ENCODE measurements around the gene DCDC1.

DNA sequence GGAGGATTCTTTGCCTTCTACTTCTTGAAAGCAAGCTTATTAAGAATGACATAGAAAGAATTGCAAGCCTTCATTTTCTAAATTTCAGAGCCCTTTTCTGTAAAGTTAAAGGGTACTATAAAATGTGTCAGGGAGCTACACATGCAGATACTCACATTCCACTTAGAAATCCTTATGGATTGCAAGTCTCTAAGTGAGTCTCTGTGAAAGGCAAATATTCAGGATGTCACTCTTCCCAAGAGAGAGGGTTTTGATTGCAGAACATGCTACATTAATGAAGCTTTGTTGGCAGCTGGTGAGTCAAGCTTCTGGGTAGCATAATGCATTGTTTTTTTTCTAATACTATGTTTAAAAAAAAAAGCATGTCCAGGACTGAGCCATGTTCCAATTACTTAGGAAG is 369.2 kb downstream of the DCDC1 start:
- TF ChIP-seq SP1 (CRISPR knock-in tag; conservative IDR thresholded peaks at IDR 0.05) (no peak), GABPB1 (CRISPR knock-in tag; IDR thresholded peaks at IDR 0.05) (no peak), CBFB (CRISPR knock-in tag; IDR thresholded peaks at IDR 0.05; ENCODE audit: low read depth) (no peak), CREB1 (CRISPR knock-in tag; IDR thresholded peaks at IDR 0.05) (no peak), ZNF138 (CRISPR knock-in tag; conservative IDR thresholded peaks at IDR 0.05) (no peak), FOXP1 (CRISPR knock-in tag; IDR thresholded peaks at IDR 0.05; ENCODE audit: borderline replicate concordance) (no peak)
- TF ChIP-seq, protein P1, sequence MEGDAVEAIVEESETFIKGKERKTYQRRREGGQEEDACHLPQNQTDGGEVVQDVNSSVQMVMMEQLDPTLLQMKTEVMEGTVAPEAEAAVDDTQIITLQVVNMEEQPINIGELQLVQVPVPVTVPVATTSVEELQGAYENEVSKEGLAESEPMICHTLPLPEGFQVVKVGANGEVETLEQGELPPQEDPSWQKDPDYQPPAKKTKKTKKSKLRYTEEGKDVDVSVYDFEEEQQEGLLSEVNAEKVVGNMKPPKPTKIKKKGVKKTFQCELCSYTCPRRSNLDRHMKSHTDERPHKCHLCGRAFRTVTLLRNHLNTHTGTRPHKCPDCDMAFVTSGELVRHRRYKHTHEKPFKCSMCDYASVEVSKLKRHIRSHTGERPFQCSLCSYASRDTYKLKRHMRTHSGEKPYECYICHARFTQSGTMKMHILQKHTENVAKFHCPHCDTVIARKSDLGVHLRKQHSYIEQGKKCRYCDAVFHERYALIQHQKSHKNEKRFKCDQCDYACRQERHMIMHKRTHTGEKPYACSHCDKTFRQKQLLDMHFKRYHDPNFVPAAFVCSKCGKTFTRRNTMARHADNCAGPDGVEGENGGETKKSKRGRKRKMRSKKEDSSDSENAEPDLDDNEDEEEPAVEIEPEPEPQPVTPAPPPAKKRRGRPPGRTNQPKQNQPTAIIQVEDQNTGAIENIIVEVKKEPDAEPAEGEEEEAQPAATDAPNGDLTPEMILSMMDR (IDR thresholded peaks at IDR 0.05) = no peak
- TF ChIP-seq, protein P2, sequence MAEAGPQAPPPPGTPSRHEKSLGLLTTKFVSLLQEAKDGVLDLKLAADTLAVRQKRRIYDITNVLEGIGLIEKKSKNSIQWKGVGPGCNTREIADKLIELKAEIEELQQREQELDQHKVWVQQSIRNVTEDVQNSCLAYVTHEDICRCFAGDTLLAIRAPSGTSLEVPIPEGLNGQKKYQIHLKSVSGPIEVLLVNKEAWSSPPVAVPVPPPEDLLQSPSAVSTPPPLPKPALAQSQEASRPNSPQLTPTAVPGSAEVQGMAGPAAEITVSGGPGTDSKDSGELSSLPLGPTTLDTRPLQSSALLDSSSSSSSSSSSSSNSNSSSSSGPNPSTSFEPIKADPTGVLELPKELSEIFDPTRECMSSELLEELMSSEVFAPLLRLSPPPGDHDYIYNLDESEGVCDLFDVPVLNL (CRISPR knock-in tag; IDR thresholded peaks at IDR 0.05; ENCODE audit: borderline replicate concordance, low read depth) = no peak
- TF ChIP-seq, protein P3, sequence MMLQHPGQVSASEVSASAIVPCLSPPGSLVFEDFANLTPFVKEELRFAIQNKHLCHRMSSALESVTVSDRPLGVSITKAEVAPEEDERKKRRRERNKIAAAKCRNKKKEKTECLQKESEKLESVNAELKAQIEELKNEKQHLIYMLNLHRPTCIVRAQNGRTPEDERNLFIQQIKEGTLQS (CRISPR knock-in tag; conservative IDR thresholded peaks at IDR 0.05) = no peak
- TF ChIP-seq, protein P4, sequence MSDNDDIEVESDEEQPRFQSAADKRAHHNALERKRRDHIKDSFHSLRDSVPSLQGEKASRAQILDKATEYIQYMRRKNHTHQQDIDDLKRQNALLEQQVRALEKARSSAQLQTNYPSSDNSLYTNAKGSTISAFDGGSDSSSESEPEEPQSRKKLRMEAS (CRISPR knock-in tag; IDR thresholded peaks at IDR 0.05) = no peak
- TF ChIP-seq, protein P5, sequence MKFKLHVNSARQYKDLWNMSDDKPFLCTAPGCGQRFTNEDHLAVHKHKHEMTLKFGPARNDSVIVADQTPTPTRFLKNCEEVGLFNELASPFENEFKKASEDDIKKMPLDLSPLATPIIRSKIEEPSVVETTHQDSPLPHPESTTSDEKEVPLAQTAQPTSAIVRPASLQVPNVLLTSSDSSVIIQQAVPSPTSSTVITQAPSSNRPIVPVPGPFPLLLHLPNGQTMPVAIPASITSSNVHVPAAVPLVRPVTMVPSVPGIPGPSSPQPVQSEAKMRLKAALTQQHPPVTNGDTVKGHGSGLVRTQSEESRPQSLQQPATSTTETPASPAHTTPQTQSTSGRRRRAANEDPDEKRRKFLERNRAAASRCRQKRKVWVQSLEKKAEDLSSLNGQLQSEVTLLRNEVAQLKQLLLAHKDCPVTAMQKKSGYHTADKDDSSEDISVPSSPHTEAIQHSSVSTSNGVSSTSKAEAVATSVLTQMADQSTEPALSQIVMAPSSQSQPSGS (CRISPR knock-in tag; IDR thresholded peaks at IDR 0.05; ENCODE audit: borderline replicate concordance, low read depth) = no peak

Data from WTC11 (cell line).